ENCODE measurements around the gene RUNDC1.
"Not testable (repeated sequence)": the region's sequence is repeated elsewhere in the genome, so short reads cannot be mapped to it uniquely, and the experiment has no call there.

Gene RUNDC1

DNA sequence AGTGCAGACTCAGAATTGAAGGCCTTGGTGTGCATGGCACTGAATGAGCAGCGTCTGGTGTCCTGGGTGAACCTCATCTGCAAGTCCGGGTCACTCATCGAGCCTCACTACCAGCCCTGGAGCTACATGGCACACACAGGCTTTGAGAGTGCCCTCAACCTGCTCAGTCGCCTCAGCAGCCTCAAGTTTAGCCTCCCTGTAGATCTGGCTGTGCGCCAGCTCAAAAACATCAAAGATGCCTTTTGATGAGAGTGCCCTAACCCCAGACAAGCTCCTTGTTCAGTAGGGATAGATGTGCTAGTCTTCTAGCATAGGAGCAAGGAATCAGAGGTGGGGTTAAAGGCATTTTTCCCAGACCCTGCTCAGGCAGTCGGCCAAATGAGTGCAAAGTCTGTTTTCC is 11.1 kb downstream of the RUNDC1 start:
- DNase-seq (ENCODE audit: low spot score): no peak

DNA sequence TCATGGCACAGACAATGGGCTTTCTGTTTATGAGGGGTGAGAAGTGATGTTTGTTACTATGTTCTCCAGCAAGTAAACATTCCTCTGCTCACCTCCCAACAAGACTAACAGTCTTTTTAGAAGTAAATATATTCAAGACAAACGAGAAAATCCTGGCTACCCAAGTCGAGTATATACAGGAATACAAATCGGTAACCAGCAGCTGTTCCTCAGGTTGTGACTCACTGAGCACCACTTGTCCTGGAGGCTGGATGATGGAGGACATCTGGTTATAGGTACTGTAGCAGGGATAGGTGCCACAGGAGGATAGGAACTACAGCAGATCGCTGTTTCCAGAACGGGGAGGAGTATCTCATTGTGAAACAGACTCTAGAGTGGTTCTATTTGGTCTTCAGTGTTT is 12.5 kb downstream of the RUNDC1 start:
- DNase-seq (ENCODE audit: low spot score): no peak

- not testable (repeated sequence) for DNase-seq (ENCODE audit: low spot score)
Measured at GRCh38 chr17:42993913-42994312, 13.5 kb downstream of the RUNDC1 start.

DNA sequence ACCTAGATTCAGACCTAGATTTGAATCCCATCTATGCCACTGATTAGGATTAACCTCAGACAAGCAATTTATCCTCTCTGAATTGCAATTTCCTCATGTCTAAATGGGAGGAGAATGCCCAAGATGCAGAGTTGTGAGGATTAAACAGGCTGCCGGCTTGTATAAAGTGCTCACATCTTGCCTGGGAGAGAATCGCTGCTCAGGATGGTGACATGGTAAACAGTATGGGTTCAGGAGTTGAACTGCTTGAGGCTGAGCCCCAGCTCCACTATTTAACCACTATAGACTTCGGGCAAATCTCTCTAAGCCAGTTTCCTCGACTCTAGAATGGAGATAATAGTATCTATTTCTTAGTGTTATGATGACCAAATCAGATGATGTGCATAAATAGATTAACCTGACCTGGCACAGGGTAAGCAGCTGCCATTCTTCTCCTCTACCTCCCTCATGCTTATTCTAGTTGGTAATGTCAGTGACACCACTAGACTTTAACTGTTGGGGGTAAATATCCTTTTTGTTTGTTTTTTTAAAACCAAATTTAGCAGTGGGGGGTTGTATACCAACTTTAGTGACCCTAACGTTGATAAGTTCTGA is 17.1 kb downstream of the RUNDC1 start:
- DNase-seq (ENCODE audit: low spot score): no peak

GRCh38 chr17:42997984-42998938 is 17.9 kb downstream of the RUNDC1 start, which contains the start of gene RPL27:
RPL27 (plus strand) TSS chr17:42998419; CDS start chr17:42998751, 332 bp downstream.
- peak; percentile 99 for DNase-seq (ENCODE audit: low spot score)

DNA sequence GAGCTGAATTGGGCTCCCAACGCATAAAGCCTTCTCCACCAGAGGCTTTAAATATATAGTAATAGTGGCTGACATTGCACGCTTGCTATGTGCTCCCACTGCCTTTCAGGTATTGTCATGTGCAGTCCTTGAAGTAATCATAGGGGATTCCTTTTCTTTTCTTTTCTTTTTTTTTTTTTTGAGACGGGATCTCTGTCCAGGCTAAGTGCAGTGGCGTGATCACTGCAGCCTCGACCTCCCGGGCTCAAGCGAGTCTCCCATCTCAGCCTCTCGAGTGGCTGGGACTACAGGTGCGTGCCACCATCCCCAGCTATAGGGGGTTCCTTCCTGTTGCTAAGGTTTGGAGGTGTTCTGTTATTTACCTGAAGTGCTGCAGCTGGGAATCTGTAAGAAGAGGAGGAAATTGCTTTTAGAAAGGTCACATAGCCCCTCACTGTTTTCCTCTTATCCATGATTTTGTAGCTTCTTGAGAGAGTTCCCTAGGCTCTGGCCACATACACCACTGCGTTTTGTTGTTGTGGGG is 18.7 kb downstream of the RUNDC1 start:
- no peak for DNase-seq (ENCODE audit: low spot score)

DNA sequence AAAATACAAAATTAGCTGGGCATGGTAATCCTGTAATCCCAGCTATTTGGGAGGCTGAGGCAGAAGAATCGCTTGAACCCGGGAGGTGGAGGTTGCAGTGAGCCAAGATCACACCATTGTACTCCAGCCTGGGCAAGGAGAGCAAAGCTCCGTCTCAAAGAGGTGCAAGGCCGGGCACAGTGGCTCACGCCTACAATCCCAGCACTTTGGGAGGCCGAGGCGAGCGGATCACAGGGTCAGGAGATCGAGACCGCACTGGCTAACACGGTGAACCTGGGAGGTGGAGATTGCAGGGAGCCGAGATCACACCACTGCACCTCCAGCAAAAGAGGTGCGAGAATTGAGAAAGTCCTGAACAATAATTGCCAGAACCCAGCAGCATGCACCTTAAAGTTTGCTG is 20.5 kb downstream of the RUNDC1 start:
- DNase-seq (ENCODE audit: low spot score): not testable (repeated sequence)

- no peak for DNase-seq (ENCODE audit: low spot score)
Measured at GRCh38 chr17:43003542-43004172, 23.3 kb downstream of the RUNDC1 start.

- peak; percentile 87 for DNase-seq (ENCODE audit: low spot score)
Measured at GRCh38 chr17:43006639-43007551, 26.5 kb downstream of the RUNDC1 start, which contains the start of gene IFI35. IFI35 (plus strand) TSS chr17:43006784; CDS start chr17:43006948, 164 bp downstream.

DNA sequence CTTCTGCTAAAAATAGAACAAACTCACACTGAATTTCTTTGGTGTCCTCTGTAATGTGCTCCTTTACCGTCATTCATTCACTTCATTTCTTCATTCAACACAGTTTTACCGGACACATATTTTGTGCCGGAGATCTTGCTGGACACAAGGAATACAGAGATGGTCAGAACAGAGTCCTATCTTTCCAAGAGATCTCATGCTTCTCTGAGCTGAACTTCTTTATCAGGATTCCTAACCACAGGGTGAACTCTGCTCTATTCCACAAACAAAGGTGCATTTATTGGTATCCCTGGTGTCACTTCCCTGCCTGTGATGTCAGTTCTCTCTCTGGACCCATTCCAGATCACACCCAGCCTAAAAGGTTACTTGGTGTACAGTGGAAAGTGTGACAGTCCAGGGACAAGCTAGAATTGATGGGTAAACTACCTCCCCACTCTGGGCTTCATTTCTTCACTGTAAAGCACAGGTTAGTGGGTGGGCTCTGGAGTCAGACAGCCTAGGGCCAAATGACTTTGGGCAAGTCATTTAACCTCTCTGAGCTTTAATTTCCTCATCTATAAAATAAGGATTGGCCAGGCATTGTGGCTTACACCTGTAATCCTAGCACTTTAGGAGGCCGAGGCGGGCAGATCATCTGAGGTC is 30.4 kb downstream of the RUNDC1 start:
- DNase-seq (ENCODE audit: low spot score): no peak

GRCh38 chr17:43011728-43012472 is 31.5 kb downstream of the RUNDC1 start:
- no peak for DNase-seq (ENCODE audit: low spot score)

DNA sequence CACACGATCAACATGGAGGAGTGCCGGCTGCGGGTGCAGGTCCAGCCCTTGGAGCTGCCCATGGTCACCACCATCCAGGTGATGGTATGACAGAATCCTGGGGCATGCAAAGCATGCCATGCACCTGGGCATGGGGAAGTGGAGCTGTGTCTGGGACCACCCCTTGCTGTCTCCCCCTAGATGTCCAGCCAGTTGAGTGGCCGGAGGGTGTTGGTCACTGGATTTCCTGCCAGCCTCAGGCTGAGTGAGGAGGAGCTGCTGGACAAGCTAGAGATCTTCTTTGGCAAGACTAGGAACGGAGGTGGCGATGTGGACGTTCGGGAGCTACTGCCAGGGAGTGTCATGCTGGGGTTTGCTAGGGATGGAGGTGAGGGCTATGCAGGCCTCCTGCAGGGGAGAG is 32.9 kb downstream of the RUNDC1 start:
- no peak for DNase-seq (ENCODE audit: low spot score)

- DNase-seq (ENCODE audit: low spot score): no peak
Measured at GRCh38 chr17:43014020-43014648, 33.8 kb downstream of the RUNDC1 start.

GRCh38 chr17:43014649-43015542 is 34.5 kb downstream of the RUNDC1 start:
- DNase-seq (ENCODE audit: low spot score): no peak

DNA sequence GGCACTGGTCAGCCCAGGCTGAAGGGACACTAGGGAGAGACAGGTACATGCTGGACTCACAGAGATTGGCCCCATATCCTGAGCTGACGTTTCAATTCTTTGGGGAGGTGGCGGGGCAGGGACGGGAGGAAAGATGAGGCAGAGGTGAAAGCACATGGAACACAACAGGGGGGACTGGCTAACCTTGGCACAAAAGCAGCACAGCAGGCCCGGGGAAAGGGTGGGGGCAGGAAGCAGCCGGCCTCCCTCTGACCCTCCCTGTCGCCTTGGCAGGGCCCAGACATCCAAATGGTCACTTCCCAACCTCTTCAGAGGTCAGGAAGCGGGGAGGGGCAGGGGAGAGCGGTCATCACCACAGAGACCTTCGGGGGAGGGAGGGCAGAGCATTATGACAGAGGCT is 35.2 kb downstream of the RUNDC1 start:
- no peak for DNase-seq (ENCODE audit: low spot score)

DNA sequence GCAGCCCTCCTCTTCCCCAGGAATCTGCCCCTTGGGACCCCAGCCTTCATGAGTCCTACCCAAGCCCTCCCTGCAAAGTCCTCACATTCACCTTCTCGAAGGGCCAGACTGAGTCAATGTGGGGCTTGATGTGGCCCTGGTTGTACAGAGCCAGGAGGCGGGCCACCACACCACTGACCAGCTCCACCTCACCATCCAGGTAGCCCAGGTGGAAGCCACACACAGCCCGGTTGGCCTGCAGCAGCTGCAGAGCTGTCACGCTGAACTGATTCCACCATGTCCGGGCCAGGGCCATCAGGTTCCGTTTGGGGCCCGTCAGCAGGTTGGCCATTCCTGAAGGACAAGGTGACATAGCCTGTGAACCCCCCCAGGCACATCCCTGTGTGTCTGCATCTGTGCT is 35.9 kb downstream of the RUNDC1 start:
- DNase-seq (ENCODE audit: low spot score): no peak

DNA sequence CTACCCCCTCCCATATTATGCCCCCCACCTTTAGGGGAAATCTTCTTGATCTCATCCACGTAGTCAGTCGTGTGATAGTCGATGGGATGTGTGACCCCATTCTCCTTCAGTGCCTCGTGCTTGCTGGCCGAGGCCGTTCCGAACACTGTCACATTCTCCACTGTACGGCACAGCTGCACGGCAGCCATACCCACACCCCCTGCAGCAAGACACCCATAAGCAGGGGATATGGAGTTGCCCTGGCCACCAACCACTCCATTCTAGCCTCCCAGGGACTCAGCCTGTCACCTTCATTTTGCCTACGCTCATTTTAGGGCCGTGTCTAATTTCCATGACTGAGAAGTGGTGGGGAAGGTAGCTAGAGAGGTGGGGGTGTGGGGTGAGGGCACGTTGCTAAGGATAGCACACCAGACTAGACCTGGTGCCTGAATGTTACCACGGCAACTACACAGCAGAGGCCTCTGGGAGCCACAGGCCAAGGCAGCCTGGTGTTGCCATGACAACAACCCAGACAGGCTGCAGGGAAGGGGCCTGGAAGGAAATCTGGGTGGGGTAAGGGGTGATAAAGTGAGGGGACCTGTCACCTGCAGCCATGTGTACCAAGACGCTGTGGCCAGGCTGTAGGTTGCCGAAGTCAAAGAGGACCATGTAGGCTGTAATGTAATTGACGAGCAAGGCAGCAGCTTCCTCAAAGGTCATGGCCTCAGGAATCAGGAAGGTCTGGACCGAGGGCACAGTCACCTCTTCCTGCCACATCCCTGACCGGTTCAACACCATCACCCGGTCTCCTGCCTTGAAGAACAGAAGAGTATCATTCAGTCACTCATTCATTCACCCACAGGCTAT is 37.9 kb downstream of the RUNDC1 start:
- no peak for DNase-seq (ENCODE audit: low spot score)

GRCh38 chr17:43018932-43019331 is 38.6 kb downstream of the RUNDC1 start:
- no peak for DNase-seq (ENCODE audit: low spot score)
